ENCODE results near the gene ZNF281.

ZNF281 gene

GRCh38 chr1:200391747-200392146 lies 18.1 kb downstream of the ZNF281 start:
- H3K36me3 ChIP-seq (ENCODE audit: insufficient read depth, low read length), result no peaks in the 10 kb centered on the region
- H3K4me1 ChIP-seq (ENCODE audit: insufficient read depth, low read length), result peaks cover 31% of the 10 kb centered on the region
- H3K9ac ChIP-seq (ENCODE audit: low read depth, low read length), result no peak overlapping the region

GRCh38 chr1:200388791-200389190 lies 21.0 kb downstream of the ZNF281 start:
- no peaks in the 10 kb centered on the region for H3K9me3 ChIP-seq (ENCODE audit: control insufficient read depth, insufficient read depth, low read length)
- no peak overlapping the region for H3K9ac ChIP-seq (ENCODE audit: low read depth, low read length)
- no peaks in the 10 kb centered on the region for H3K36me3 ChIP-seq (ENCODE audit: insufficient read depth, low read length)
- H3K4me1 ChIP-seq (ENCODE audit: insufficient read depth, low read length), result peaks cover 25% of the 10 kb centered on the region

More at GRCh38 chr1:200391747-200392146, 18.1 kb downstream of the ZNF281 start:
- H3K9me3 ChIP-seq (ENCODE audit: control insufficient read depth, insufficient read depth, low read length), result no peaks in the 10 kb centered on the region

- Histone ChIP-seq H3K36me3 (ENCODE audit: insufficient read depth, low read length) (no peaks in the 10 kb centered on the region), H3K9me3 (ENCODE audit: control insufficient read depth, insufficient read depth, low read length) (no peaks in the 10 kb centered on the region), H3K9ac (ENCODE audit: low read depth, low read length) (no peak overlapping the region), H3K4me1 (ENCODE audit: insufficient read depth, low read length) (peaks cover 10% of the 10 kb centered on the region)
Measured at GRCh38 chr1:200386416-200386815, 23.4 kb downstream of the ZNF281 start.

GRCh38 chr1:200384818-200385390 lies 24.9 kb downstream of the ZNF281 start:
- peaks cover 9% of the 10 kb centered on the region for H3K4me1 ChIP-seq (ENCODE audit: insufficient read depth, low read length)
- H3K36me3 ChIP-seq (ENCODE audit: insufficient read depth, low read length), result no peaks in the 10 kb centered on the region
- H3K9ac ChIP-seq (ENCODE audit: low read depth, low read length), result no peak overlapping the region
- no peaks in the 10 kb centered on the region for H3K9me3 ChIP-seq (ENCODE audit: control insufficient read depth, insufficient read depth, low read length)

GRCh38 chr1:200381256-200381984 lies 28.4 kb downstream of the ZNF281 start:
- H3K4me1 ChIP-seq (ENCODE audit: insufficient read depth, low read length), result peaks cover 16% of the 10 kb centered on the region
- H3K9ac ChIP-seq (ENCODE audit: low read depth, low read length), result no peak overlapping the region
- H3K9me3 ChIP-seq (ENCODE audit: control insufficient read depth, insufficient read depth, low read length), result no peaks in the 10 kb centered on the region
- no peaks in the 10 kb centered on the region for H3K36me3 ChIP-seq (ENCODE audit: insufficient read depth, low read length)

GRCh38 chr1:200380589-200381021 lies 29.2 kb downstream of the ZNF281 start:
- no peaks in the 10 kb centered on the region for H3K36me3 ChIP-seq (ENCODE audit: insufficient read depth, low read length)
- no peak overlapping the region for H3K9ac ChIP-seq (ENCODE audit: low read depth, low read length)
- H3K4me1 ChIP-seq (ENCODE audit: insufficient read depth, low read length), result peaks cover 16% of the 10 kb centered on the region
- H3K9me3 ChIP-seq (ENCODE audit: control insufficient read depth, insufficient read depth, low read length), result no peaks in the 10 kb centered on the region

- Histone ChIP-seq H3K4me1 (ENCODE audit: insufficient read depth, low read length) (peaks cover 22% of the 10 kb centered on the region), H3K36me3 (ENCODE audit: insufficient read depth, low read length) (no peaks in the 10 kb centered on the region), H3K9ac (ENCODE audit: low read depth, low read length) (no peak overlapping the region), H3K9me3 (ENCODE audit: control insufficient read depth, insufficient read depth, low read length) (no peaks in the 10 kb centered on the region)
Measured at GRCh38 chr1:200379940-200380588, 29.8 kb downstream of the ZNF281 start.

- H3K36me3 ChIP-seq (ENCODE audit: insufficient read depth, low read length), result no peaks in the 10 kb centered on the region
- no peaks in the 10 kb centered on the region for H3K9me3 ChIP-seq (ENCODE audit: control insufficient read depth, insufficient read depth, low read length)
- H3K9ac ChIP-seq (ENCODE audit: low read depth, low read length), result no peak overlapping the region
- peaks cover 28% of the 10 kb centered on the region for H3K4me1 ChIP-seq (ENCODE audit: insufficient read depth, low read length)
Measured at GRCh38 chr1:200379432-200379757, 30.4 kb downstream of the ZNF281 start.

GRCh38 chr1:200378096-200378495 lies 31.7 kb downstream of the ZNF281 start:
- H3K4me1 ChIP-seq (ENCODE audit: insufficient read depth, low read length), result peaks cover 38% of the 10 kb centered on the region
- H3K36me3 ChIP-seq (ENCODE audit: insufficient read depth, low read length), result no peaks in the 10 kb centered on the region
- no peak overlapping the region for H3K9ac ChIP-seq (ENCODE audit: low read depth, low read length)
- no peaks in the 10 kb centered on the region for H3K9me3 ChIP-seq (ENCODE audit: control insufficient read depth, insufficient read depth, low read length)

GRCh38 chr1:200376528-200376927 lies 33.3 kb downstream of the ZNF281 start:
- Histone ChIP-seq H3K9me3 (ENCODE audit: control insufficient read depth, insufficient read depth, low read length) (no peaks in the 10 kb centered on the region), H3K4me1 (ENCODE audit: insufficient read depth, low read length) (peaks cover 49% of the 10 kb centered on the region), H3K36me3 (ENCODE audit: insufficient read depth, low read length) (no peaks in the 10 kb centered on the region), H3K9ac (ENCODE audit: low read depth, low read length) (no peak overlapping the region)

GRCh38 chr1:200374569-200375295 lies 35.1 kb downstream of the ZNF281 start:
- Histone ChIP-seq H3K4me1 (ENCODE audit: insufficient read depth, low read length) (peaks cover 57% of the 10 kb centered on the region), H3K9ac (ENCODE audit: low read depth, low read length) (no peak overlapping the region), H3K9me3 (ENCODE audit: control insufficient read depth, insufficient read depth, low read length) (no peaks in the 10 kb centered on the region), H3K36me3 (ENCODE audit: insufficient read depth, low read length) (no peaks in the 10 kb centered on the region)

- H3K9ac ChIP-seq (ENCODE audit: low read depth, low read length), result peak overlapping the region; percentile 23; the same call in 1 of the 2 replicates
- H3K9me3 ChIP-seq (ENCODE audit: control insufficient read depth, insufficient read depth, low read length), result no peaks in the 10 kb centered on the region
- H3K36me3 ChIP-seq (ENCODE audit: insufficient read depth, low read length), result no peaks in the 10 kb centered on the region
- peaks cover 65% of the 10 kb centered on the region for H3K4me1 ChIP-seq (ENCODE audit: insufficient read depth, low read length)
Measured at GRCh38 chr1:200373811-200374231, 36.0 kb downstream of the ZNF281 start.

GRCh38 chr1:200372885-200373181 lies 37.0 kb downstream of the ZNF281 start:
- H3K4me1 ChIP-seq (ENCODE audit: insufficient read depth, low read length), result peaks cover 65% of the 10 kb centered on the region
- H3K36me3 ChIP-seq (ENCODE audit: insufficient read depth, low read length), result no peaks in the 10 kb centered on the region
- no peaks in the 10 kb centered on the region for H3K9me3 ChIP-seq (ENCODE audit: control insufficient read depth, insufficient read depth, low read length)
- no peak overlapping the region for H3K9ac ChIP-seq (ENCODE audit: low read depth, low read length)

- Histone ChIP-seq H3K4me1 (ENCODE audit: insufficient read depth, low read length) (peaks cover 65% of the 10 kb centered on the region), H3K36me3 (ENCODE audit: insufficient read depth, low read length) (no peaks in the 10 kb centered on the region), H3K9me3 (ENCODE audit: control insufficient read depth, insufficient read depth, low read length) (no peaks in the 10 kb centered on the region), H3K9ac (ENCODE audit: low read depth, low read length) (no peak overlapping the region)
Measured at GRCh38 chr1:200372095-200372884, 37.5 kb downstream of the ZNF281 start.
